OCI-LY1 (cell line): ENCODE measurements around the gene PPP1R7.
"Not testable (repeated sequence)": the region's sequence is repeated elsewhere in the genome, so short reads cannot be mapped to it uniquely, and the experiment has no call there.

Experiments used
- H2AFZ ChIP-seq: fragments of 200-600 bp; sonication (generic), shearing (Covaris generic); 2 replicates; pipeline ENCODE4 v1.6.0; 2014; ENCODE audit warnings: antibody characterized with exemption, mild to moderate bottlenecking, low read length
- H3F3A ChIP-seq: fragments of 200-600 bp; sonication (generic), shearing (Covaris generic); 2 replicates; pipeline ENCODE4 v1.6.0; 2014; ENCODE audit warnings: mild to moderate bottlenecking, antibody characterized with exemption, low read length, moderate library complexity; ENCODE audit not compliant: insufficient read depth
- H3K27ac ChIP-seq: fragments of 200-600 bp; sonication (generic); 2 replicates; pipeline ENCODE4 v1.5.1; 2014; ENCODE audit warnings: low read length, mixed run types, mild to moderate bottlenecking, low read depth; ENCODE audit not compliant: poor library complexity, severe bottlenecking
- H3K27me3 ChIP-seq: fragments of 200-600 bp; sonication (generic); 2 replicates; pipeline ENCODE4 v1.6.0; 2014; ENCODE audit warnings: antibody characterized with exemption, mild to moderate bottlenecking, low read length, moderate library complexity; ENCODE audit not compliant: insufficient read depth
- H3K36me3 ChIP-seq: fragments of 200-600 bp; sonication (generic); 2 replicates; pipeline ENCODE4 v1.6.1; 2014; ENCODE audit warnings: mild to moderate bottlenecking, antibody characterized with exemption, low read length, moderate library complexity, mixed read lengths; ENCODE audit not compliant: insufficient read depth
- H3K4me1 ChIP-seq: fragments of 200-600 bp; sonication (generic); 2 replicates; pipeline ENCODE4 v1.5.1; 2014; ENCODE audit warnings: mild to moderate bottlenecking, low read length, moderate library complexity; ENCODE audit not compliant: insufficient read depth, severe bottlenecking
- H3K4me2 ChIP-seq: fragments of 200-600 bp; sonication (generic), shearing (Covaris generic); 2 replicates; pipeline ENCODE4 v1.6.1; 2014; ENCODE audit warnings: low read length
- H3K4me3 ChIP-seq: fragments of 200-600 bp; sonication (generic); 2 replicates; pipeline ENCODE4 v1.5.1; 2014; ENCODE audit warnings: low read length, low read depth, mild to moderate bottlenecking, mixed read lengths; ENCODE audit not compliant: poor library complexity, severe bottlenecking
- H3K79me2 ChIP-seq: fragments of 200-600 bp; shearing (Covaris generic); 2 replicates; pipeline ENCODE4 v1.6.1; 2016; ENCODE audit warnings: mixed run types, low read length, mixed read lengths; ENCODE audit not compliant: insufficient read depth
- H3K9ac ChIP-seq: fragments of 200-600 bp; sonication (generic), shearing (Covaris generic); 2 replicates; pipeline ENCODE4 v1.6.1; 2014; ENCODE audit warnings: mild to moderate bottlenecking, low read length, mixed read lengths
- H3K9me2 ChIP-seq: fragments of 200-600 bp; sonication (generic), shearing (Covaris generic); 2 replicates; pipeline ENCODE4 v1.6.1; 2014; ENCODE audit warnings: low read depth, mild to moderate bottlenecking, low read length, mixed read lengths
- H3K9me3 ChIP-seq: fragments of 200-600 bp; shearing (Covaris generic); 2 replicates; pipeline ENCODE4 v1.6.1; 2014; ENCODE audit warnings: low read length, mixed read lengths
- H4K20me1 ChIP-seq: fragments of 200-600 bp; sonication (generic), shearing (Covaris generic); 2 replicates; pipeline ENCODE4 v1.6.0; 2016; ENCODE audit warnings: mild to moderate bottlenecking, low read length; ENCODE audit not compliant: insufficient read depth
- EZH2 ChIP-seq: fragments of 200-600 bp; sonication (generic), shearing (Covaris generic); IDR thresholded peaks from 2 replicates; pipeline ENCODE4 v1.8.0; 2017; ENCODE audit warnings: borderline replicate concordance, mixed run types, mild to moderate bottlenecking, antibody characterized with exemption, low read length, moderate library complexity, mixed read lengths
- TF ChIP-seq, protein P1 (sequence below): fragments of 200-600 bp; sonication (generic), shearing (Covaris generic); IDR thresholded peaks from 2 replicates; pipeline ENCODE4 v1.5.1; 2017; ENCODE audit warnings: mild to moderate bottlenecking, antibody characterized with exemption, low read length, moderate library complexity, mixed read lengths

PPP1R7 gene

DNA sequence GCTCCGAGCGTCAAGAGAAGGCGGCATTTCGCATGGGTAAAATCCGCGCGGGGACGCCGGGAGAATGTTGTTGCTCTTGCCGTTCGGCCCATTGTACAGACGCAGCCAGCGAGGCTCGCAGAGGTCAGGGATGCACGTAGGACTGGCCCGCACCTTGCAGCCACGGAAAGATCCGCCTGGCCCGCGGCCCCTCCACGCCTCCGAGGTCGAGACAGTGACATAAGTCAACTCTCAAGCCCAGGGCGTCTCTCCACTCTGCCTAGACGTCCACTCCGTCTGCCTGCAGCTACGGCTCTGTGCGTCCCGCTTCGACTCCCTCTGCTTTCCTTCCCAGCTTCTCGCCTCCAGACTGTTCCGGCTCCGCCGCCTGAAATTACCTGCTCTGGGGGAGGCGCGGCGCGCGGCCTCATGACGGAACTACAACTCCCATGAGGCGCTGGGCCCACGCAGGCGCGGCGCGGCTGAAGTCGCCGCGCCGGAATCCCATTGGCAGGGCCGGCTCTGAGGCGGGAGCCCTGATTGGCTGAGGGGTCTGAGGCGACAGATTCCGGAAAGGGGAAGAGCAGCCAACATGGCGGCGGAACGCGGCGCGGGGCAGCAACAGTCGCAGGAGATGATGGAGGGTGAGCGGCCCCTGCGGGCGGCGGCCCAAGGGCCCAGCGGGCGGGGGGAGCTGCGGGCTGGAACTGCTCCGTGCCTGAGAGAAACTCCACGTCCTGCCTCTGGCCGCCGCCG, at the start of gene PPP1R7:
Gene PPP1R7, plus strand, starts transcription at position 543 of the 735 bp plus-strand sequence. Its CDS starts 29 bp downstream, at position 572.
- no peaks in the 10 kb centered on the region for H3K27me3 ChIP-seq
- no peaks in the 10 kb centered on the region for H4K20me1 ChIP-seq
- H2AFZ ChIP-seq = no peak within 1 kb of the TSS
- H3K4me3 ChIP-seq = peak within 1 kb of the TSS; percentile 89
- TF ChIP-seq, protein P1, sequence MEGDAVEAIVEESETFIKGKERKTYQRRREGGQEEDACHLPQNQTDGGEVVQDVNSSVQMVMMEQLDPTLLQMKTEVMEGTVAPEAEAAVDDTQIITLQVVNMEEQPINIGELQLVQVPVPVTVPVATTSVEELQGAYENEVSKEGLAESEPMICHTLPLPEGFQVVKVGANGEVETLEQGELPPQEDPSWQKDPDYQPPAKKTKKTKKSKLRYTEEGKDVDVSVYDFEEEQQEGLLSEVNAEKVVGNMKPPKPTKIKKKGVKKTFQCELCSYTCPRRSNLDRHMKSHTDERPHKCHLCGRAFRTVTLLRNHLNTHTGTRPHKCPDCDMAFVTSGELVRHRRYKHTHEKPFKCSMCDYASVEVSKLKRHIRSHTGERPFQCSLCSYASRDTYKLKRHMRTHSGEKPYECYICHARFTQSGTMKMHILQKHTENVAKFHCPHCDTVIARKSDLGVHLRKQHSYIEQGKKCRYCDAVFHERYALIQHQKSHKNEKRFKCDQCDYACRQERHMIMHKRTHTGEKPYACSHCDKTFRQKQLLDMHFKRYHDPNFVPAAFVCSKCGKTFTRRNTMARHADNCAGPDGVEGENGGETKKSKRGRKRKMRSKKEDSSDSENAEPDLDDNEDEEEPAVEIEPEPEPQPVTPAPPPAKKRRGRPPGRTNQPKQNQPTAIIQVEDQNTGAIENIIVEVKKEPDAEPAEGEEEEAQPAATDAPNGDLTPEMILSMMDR = peak; percentile 17; the same call in 1 of the 2 replicates
- no peak for TF ChIP-seq EZH2
- peak within 1 kb of the TSS; percentile 6 for H3K27ac ChIP-seq
- H3K36me3 ChIP-seq = peaks cover 15% of the 10 kb centered on the region
- H3K9ac ChIP-seq = peak within 1 kb of the TSS; percentile 88
- no peaks in the 10 kb centered on the region for H3K9me2 ChIP-seq
- H3K79me2 ChIP-seq = peaks cover 29% of the 10 kb centered on the region
- no peaks in the 10 kb centered on the region for H3F3A ChIP-seq
- peaks cover 41% of the 10 kb centered on the region for H3K4me1 ChIP-seq
- peak within 1 kb of the TSS; percentile 93 for H3K4me2 ChIP-seq
- H3K9me3 ChIP-seq = no peaks in the 10 kb centered on the region

GRCh38 chr2:241102239-241102803, 47.9 kb upstream of the PPP1R7 start, which contains the start of gene MTERF4:
Gene MTERF4, minus strand, starts transcription at chr2:241102287. Its CDS starts 14 bp downstream, at chr2:241102273.
- H3K36me3 ChIP-seq = peaks cover 39% of the 10 kb centered on the region; the same call in 1 of the 2 replicates
- no peaks in the 10 kb centered on the region for H3K9me3 ChIP-seq
- H3K27ac ChIP-seq = peak within 1 kb of the TSS; percentile 77
- no peak for TF ChIP-seq EZH2
- TF ChIP-seq, protein P1 = no peak
- H3K79me2 ChIP-seq = peaks cover 18% of the 10 kb centered on the region
- H3K27me3 ChIP-seq = no peaks in the 10 kb centered on the region
- H2AFZ ChIP-seq = 0 out of 2 replicates have a peak within 1 kb of the TSS, but pooled peaks have one; percentile 61
- peak within 1 kb of the TSS; percentile 92 for H3K9ac ChIP-seq
- H3K9me2 ChIP-seq = no peaks in the 10 kb centered on the region
- H4K20me1 ChIP-seq = no peaks in the 10 kb centered on the region
- H3K4me1 ChIP-seq = peaks cover 48% of the 10 kb centered on the region
- H3K4me3 ChIP-seq = peak within 1 kb of the TSS; percentile 85
- peak within 1 kb of the TSS; percentile 76 for H3K4me2 ChIP-seq
- no peaks in the 10 kb centered on the region for H3F3A ChIP-seq

GRCh38 chr2:241103176-241103595, 47.1 kb upstream of the PPP1R7 start:
- Histone ChIP-seq H3K9me3 (no peaks in the 10 kb centered on the region), H3K4me2 (peak overlapping the region; percentile 76), H3K9ac (peak overlapping the region; percentile 92), H3K4me3 (peak overlapping the region; percentile 85), H3K9me2 (no peaks in the 10 kb centered on the region), H4K20me1 (no peaks in the 10 kb centered on the region), H3F3A (no peaks in the 10 kb centered on the region), H3K36me3 (peaks cover 35% of the 10 kb centered on the region; the same call in 1 of the 2 replicates), H3K27me3 (no peaks in the 10 kb centered on the region), H3K79me2 (peaks cover 18% of the 10 kb centered on the region), H2AFZ (no peak overlapping the region), H3K4me1 (peaks cover 49% of the 10 kb centered on the region), H3K27ac (peak overlapping the region; percentile 77)
- TF ChIP-seq, protein P1 = no peak
- no peak for TF ChIP-seq EZH2

GRCh38 chr2:241104611-241105010, 45.7 kb upstream of the PPP1R7 start:
- not testable (repeated sequence) for H3K4me2 ChIP-seq, H3K9me3 ChIP-seq, H3F3A ChIP-seq, H3K4me3 ChIP-seq, H4K20me1 ChIP-seq, H2AFZ ChIP-seq, H3K9me2 ChIP-seq, H3K27ac ChIP-seq, H3K9ac ChIP-seq, H3K27me3 ChIP-seq
- Histone ChIP-seq H3K79me2 (peaks cover 18% of the 10 kb centered on the region), H3K36me3 (peaks cover 25% of the 10 kb centered on the region; the same call in 1 of the 2 replicates), H3K4me1 (peaks cover 56% of the 10 kb centered on the region)
